DMS53 (cell line): ENCODE data around the gene TTC34.

Experiments
- DNase-seq: peaks from one replicate; lab custom pipeline; 2025; lab: John Stamatoyannopoulos, UW

The TTC34 gene

DNA sequence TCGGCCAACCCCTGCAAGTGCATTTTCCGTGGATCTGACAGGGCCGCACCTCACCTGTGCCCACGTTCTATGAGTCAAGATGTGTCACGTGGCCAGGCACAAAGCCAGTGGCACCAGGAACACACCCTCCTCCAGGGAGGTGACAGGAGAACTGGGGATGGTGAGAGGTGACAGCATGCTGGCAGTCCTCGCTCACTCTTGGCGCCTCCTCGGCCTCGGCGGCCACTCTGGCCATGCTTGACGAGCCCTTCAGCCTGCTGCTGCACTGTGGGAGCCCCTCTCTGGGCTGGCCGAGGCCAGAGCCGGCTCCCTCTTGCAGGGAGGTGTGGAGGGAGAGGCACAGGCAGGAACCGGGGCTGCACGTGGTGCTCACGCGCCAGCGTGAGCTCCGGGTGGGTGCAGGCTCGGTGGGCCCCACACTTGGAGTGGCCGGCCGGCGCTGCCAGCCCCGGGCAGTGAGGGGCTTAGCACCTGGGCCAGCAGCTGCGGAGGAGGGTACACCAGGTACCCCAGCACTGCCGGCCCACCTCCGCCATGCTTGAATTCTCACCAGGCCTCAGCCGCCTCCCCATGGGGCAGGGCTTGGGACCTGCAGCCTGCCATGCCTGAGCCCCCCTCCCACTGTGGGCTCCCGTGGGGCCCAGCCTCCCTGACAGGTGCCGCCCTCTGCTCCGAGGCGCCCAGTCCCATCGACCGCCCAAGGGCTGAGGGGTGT lies 11.6 kb upstream of the TTC34 start:
- no peak for DNase-seq

DNA sequence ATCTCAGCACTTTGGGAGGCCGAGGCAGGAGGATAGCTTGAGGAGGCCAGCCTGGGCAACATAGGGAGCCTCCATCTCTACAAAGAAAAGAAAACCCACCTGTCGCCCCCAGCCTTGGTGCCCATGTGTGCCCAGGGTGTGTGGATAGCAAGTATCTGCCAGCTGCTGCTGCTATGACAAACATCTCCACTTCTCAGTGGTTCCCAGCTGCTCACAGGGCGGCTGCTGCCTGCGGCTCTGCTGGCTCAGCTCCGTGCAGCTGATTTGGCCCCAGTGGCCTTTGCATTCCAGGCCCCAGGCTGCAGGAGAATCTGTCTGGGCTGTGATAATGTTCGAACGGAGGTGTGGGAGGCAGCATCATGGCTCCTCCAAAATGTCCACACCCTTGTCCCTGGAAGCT lies 10.6 kb upstream of the TTC34 start:
- no peak for DNase-seq

DNA sequence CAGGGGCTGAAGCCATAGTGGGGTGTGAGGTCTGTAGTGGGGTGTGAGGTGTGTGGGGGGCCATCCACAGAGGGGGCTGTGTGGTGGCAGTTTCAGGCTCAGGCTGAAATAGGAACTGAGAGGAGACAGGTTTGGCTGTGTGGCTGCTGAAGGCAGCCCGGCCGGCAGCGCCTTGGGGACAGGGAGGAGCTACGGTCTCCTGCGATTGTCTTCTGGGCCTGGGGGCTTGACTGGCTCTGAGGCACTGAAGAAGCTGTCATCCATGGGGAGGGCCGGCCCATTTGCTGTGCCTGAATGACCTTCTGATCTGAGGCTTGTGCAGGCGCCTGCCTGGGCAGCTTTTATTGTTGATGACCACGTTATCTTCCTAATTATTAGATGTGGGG lies 10.0 kb upstream of the TTC34 start:
- DNase-seq, result no peak

DNA sequence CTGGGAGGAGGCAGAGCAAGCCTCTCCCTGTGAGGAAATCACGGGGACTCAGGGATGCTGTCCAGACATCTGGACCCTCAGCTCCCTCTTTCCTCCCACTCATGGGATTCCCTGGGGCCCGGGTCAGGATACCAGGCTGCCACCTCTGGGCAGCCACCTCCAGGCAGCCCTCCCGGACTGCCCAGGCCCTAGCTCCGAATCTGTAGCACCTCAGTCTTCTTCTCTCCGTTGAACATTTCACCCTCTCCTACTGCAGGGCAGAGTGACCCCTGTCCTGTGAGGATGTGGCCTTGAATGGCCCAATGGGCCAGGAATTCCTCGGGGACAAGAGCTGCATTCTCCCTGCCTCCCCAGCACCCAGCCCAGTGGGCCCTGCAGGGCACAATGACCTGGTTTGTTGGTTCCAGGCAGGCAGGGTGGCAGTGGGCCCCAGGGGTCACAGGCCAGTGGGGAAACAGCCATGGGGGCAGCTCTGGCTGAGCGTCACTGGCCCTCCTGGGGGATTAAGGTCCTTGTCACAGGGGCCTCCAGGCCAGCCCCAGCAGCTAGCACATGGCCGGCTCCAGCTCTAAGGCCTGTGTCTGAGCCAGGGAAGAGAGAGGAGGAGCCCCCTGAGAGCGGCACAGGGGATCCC lies 9.5 kb upstream of the TTC34 start:
- no peak for DNase-seq

DNA sequence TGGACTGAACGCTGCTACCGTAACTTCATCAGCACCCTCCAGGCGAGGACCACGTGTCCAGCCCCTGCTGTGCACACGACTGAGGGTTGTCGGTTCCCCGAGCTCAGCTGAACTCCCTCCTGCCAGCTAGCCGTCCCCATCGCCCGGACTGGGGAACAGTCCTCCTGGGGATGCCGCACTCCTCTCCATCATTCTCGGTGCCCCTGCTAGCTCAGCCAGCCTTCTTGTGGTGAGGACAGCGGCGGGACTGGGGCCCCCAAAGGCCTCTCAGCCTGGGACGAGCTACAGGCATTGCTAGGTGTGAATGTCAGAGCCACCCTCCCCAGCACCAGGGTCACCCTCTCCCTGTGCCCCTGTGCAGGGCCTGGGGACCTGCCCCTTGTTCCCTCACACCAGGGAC lies 8.8 kb upstream of the TTC34 start:
- DNase-seq, result no peak

DNA sequence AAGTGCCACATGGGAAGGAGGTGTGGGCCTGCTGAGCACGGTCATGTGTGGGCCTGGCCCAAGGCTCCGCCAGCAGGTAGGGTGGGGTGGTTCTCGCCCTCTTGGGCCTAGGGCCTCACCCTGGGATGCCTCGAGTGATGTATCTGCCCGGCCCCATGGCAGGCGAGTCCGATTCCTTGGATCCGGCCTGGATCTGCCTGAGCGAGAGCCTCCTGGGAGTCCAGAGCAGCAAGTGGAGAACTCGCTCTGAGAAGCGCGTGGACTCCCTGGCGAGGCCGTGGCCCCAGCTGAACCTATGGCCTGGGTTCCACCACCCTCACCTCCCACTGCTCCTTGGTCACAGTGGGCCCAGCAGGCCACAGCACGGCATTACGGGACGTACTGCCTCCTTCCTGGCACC lies 8.2 kb upstream of the TTC34 start:
- DNase-seq, result no peak

DNA sequence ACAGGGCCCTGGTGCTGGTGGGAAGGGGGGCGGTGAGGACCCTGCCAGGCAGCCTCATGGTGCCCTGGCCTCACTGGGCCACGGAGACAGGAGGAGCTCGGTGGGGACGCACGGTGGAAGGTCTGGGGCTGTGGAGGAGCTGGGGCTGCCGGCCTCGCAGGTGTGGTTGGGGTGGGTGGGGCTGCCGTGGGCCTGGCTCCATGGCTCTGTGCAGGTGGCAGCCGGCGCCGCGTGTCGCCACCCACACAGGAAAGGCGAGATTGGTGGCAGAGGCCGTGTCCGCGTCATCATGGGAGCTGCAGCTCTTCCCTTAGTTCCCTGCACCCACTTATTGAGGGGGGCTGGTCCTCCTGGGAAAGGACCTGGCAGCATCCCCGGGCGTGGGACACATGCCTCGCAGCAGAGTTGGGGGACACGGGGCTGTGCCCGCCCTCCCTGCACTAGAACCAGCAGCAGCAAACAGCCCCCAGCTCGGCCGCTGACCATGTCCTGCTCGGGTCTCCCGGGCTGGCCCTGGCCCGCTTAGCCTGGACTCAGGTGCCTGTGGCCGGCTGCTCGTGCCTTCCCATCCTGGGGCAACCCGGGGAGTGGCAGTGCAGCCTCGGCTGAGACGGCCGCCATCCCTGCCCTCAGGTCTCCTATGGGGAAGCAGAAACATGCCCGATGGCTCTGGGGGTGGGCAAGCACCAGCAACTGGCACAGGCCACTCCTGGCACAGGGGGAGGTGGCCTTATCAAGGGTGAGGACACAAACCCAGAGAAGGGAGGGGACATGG lies 7.5 kb upstream of the TTC34 start:
- DNase-seq, result no peak

DNA sequence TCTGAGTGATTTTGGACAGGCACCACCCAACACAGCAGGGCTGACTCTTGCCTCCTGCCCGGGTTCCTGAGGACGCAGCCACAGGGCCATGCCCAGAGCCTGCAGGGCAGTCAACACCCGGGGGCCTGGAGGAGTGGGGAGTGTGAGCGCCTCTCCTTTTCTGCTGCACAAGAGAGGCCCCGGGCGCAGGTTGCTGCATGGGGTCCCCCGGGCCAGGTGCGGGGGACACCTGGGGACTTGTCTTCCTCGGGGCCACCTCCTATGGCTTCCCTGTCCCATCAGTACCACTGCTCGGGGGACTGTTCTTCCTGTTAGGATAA lies 6.9 kb upstream of the TTC34 start:
- no peak for DNase-seq

DNA sequence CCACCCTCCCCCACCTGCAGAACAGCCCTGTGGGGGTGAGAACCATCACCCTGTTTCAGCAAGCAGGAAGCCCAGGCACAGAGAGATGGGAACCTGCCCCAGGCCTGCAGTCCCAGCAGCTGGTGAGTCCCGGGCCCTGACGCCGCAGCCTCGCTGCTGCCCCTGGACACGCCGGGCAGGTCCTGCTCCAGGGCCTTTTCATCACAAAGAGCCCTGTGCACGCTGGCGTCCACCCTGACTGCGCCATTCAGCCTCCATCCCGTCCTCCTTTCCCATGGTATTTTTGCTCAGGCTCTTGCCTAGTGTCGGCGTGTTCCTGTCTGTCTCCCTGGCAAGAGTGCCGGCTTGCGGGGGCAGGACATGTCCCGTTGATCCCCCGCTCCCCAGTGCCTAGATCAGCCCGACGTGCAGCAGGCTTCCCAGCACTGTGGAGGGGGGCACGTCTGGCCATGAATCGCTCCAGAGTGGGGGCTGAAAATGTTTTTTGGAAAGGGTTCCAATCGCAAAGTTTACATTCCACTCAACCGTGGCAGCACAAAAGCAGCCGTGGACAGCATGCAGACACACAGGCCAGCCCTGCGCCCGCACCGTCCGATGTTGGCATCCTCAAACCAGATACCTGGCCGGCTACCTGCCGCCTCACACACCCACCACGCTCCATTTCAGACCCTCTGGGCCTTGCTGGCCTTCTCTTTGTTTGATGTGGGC lies 6.3 kb upstream of the TTC34 start:
- no peak for DNase-seq

DNA sequence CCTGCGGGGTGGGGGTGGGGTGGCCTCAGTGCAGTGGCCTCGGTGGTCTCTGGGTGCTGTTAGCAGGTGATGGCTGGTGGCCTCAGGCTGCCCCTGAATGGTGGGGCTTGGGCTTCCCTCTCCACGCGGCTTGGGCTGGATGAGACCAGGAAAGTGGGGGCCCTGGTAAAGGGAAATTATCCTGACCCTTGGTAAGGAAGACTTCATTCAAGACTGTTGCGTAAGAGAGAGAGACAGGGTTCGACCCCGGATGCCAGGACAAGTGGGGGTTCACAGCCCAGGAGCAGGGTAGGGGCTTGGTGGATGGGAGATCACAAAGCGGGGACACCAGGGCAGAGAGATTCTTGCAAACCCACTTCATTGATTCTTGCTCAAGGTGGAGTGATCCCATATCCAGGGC lies 5.5 kb upstream of the TTC34 start:
- no peak for DNase-seq

DNA sequence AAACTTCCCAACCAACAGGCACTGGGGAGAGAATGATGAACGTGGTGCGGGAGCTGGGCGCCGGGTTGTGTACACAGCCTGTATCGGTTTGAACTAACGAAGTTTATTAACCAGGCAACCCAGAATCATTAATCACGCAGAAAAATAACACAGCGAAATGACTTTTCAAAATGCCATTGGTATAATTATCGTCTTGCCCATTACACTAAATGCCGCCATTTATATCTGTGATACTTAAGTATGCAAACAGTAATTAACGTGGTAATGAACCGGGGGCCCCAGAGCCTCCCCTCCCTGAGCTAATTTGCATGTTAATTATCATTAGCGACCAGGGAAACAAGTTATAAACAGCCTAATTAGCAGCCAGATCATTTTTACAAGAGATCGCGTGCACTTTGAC lies 5.1 kb upstream of the TTC34 start:
- no peak for DNase-seq

DNA sequence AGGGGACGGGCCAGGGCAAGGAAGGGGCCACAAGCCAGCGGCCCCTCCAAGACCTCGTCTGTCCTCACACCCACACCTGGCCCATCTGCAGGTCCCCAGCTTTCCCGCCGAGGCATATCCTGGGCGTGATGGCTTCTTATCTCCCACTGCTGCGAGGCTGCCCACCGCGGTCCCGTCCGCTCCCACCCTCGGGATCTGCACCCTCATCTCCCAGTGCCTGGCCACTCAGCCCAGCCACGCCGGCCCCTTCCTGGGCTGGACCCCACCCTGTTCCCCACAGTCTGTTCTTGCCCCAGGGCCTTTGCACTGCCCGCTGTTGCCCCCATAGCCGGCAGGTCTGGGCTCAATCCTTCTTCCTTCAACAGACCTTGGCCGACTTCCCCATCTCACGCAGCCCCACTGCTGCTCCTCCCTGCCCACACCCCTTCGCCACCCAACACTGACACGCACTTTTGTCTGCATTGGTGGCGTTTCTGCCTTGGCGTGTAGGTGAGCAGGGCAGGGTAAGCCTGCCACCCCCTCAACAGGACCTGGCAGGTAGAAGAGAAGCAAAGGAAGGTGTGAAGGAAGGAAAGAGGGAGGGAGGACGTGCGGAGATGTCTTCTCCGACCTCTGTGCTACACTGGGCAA lies 4.4 kb upstream of the TTC34 start:
- no peak for DNase-seq

DNA sequence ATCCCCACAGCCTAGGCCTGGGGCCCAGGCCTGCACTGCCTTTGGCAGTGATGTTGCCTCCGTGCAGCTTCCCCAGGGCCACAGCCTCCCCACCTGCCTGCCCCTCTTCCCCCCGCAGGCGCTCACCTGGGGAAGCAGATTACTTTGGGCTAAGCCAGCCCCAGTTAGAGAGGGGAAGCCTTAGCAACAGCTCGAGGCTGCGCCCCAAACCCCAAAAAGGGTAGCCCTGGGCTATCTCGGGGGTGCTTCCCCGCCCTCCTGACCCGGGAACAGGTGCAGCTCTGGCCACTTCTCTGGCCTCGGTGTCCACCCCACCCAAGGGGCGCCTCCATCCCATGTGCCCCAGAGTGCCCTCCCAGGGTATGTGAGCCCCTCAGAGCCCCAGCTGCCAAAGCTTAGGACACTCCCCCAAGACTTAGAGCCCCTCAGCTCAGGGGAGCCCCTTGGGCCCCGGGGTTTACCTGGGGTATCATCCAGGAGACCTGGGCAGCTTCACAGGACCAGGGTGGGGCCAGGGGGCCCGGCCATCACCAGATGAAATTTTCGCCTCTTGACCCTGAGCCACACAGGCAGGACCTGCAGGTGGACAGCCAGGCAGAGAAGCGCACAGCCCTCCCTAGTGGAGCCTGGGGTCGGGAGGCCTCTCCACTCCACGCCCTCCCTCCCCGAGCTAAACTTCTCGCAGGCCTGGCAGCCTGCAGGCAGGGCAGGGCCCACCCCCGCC lies 3.3 kb upstream of the TTC34 start:
- no peak for DNase-seq

DNA sequence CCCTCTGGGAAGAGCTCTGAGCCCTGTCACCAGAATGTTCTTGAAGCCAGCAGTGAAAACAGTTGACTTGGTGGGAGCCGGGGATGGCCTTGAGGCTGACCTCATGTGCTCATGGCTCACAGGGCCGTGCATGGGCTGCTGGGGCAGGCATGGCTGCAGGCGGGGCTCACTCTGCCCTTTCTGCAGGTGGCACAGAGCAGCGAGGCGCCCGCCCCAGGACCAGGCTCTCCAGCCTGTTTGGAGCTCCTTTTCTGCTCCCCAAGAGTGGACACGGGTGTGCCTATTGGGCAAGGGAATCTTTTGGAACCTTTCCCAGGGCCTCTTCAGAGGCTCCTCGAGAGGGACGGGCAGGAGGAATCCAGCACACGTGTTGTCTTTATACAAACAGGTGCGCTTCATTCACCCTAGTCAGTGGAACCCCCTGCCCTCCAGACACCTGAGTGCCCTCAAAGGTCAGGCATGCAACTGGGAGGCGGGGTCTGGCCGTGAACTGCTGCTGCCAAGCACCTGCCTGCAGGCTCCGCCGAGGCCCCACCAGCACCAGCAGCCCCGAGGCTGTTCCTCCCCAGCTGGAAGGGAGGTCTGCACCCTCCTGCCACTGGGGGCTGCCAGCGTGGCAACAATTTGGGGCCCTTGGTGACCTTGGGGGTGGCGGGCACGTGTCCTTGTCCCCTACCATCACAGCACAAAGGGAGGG lies 2.6 kb upstream of the TTC34 start:
- no peak for DNase-seq

DNA sequence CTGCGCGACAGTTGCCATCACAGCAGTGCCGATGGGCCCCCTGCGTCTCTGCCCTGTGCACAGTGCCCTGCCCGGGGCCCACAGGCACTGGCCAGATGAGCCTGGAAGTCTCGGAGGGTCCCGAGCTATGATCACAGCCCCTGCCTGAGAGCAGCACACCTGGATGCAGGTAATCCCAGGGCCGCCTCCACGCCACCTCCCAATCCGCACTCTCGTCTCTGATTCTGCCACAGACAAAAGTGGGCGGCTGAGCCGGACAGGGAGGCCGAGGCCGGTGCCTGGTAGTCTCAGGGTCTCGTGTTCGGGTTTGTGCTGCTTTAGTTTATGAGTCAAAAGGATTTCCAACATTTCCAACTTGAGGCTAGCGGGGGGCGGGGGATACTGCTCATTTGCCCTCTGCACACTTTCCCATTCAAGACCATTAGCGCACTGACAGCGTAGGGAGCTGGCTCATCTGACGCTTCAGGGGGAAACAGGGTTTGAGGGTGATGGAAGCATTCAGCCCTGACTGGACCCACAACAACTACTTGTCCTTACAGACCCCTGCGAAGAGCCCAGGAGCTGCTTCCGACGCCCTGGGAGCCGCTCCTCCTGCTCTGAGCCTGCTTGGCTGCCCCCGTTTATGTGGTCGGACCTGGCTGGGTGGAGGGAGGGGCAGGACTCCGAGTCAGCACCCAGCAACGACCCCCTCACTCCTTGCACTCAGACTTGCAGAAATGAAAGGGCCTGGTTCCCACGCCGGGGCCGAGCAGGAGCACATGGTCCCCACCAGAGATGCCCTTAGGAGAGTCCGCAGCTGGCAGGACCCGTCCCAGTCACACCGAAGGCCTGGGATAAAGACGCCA lies 1.8 kb upstream of the TTC34 start:
- DNase-seq, result no peak

DNA sequence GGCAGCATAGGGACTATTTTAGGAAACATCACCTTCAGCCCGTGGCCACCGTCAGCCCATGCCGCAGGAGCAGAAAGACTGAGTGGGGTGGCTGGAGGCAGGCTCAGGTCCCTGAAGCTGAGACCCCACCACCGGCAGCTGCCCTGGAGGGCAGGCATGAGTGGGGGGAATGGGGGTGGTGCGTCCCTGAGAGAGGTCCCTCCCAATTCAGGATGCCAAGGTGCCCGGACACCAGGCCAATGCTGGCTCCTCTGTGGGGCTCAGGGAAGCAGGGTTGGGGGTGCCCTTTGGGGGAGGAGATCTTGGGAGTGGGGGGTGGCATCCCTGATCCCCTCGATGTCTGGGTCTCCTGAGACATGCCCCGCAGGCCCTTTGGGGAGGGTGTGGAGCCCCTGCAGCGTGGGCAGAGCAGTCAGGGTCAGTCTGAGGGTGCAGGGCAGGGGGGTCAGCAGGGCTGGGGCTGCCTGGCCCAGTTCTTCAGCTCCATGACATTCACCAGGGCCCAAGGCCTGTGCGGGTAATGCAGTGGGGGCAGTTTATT lies 998 bp upstream of the TTC34 start:
- DNase-seq, result no peak

DNA sequence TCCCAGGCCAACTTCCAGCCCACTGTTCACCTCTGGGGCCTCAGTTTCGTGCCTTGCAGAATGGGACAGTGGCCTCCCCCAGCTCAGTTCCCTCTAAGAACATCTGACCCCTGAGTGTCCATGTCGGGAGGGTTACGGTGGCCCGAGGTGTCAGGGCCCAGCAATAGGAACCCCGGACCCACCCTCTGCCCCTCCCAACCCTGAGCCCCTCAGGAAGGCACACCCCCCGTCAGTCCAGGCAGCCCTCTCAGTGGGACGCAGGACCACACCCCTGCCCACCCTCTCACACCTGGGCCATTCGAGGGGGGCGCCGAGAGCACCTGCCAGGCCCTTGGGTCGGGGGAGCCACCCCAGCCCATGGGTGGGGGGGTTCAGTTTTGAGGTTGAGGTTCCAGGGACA lies 447 bp downstream of the TTC34 start:
- DNase-seq, result no peak

DNA sequence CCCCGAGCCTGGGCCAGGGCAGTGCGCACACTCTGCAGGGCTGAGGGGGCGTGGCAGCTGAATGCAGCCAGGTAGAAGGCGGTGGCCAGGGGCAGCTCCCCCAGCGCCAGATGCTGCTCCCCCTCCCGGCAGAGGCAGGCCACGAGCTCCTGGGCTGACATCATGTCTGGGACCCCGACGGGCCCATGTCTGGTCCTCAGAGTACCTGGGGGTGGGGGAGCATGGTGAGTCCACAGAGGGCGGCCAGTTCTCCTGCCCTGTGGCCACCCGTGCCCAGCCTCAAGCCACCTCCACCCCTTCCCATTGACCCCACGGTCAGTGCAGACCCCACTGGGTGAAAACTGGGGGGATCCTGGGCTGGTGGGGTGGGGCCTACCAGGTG lies 838 bp downstream of the TTC34 start:
- DNase-seq, result no peak

DNA sequence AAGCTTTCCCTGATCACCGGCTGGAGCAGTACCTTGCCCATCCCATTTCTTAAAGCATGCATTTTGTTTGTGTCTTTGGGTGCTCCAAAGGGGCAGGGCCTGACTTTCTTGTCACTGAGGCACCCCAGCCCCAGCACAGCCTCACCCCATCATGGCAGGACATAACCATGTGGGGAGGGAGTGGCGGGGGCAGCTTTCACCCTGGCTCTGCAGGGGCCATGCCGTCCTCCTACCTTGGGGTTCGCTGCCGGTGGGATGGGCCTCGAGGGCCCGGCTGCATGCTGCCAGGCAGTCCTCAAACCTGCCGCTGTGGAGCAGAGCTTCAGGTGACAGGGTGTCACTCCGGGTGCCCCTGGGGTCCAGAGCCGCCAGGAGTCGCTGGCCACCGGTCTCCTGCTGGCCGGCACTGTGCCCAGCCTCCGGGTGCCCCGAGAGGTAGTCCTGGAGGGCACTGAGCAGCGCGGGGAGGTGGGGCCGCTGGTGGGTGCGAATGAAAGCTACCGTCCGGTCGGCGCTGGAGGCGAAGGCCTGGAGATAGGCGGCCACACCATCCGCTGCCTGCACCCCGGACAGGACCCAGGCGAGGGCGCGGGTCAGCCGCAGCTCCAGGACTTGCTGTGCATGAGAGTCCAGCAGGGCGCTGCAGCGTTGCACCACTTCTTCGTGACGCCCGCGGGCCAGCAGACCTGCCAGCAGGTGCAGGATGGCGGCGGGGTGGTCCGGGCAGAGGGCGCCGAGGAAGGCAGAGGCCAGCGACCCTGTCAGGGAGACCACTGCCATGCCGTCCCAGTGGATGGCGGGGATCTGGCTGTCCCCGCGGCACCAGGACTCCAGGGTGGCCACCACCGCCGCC lies 1.5 kb downstream of the TTC34 start:
- no peak for DNase-seq
